Cortex of kidney (tissue), 1 donor: ENCODE measurements around the gene HSD3B7.
"Not testable (repeated sequence)": the region's sequence is repeated elsewhere in the genome, so short reads cannot be mapped to it uniquely, and the experiment has no call there.

Experiments
- DNase-seq: peaks from one replicate; lab custom pipeline; 2025; lab: John Stamatoyannopoulos, UW

Gene HSD3B7

DNA sequence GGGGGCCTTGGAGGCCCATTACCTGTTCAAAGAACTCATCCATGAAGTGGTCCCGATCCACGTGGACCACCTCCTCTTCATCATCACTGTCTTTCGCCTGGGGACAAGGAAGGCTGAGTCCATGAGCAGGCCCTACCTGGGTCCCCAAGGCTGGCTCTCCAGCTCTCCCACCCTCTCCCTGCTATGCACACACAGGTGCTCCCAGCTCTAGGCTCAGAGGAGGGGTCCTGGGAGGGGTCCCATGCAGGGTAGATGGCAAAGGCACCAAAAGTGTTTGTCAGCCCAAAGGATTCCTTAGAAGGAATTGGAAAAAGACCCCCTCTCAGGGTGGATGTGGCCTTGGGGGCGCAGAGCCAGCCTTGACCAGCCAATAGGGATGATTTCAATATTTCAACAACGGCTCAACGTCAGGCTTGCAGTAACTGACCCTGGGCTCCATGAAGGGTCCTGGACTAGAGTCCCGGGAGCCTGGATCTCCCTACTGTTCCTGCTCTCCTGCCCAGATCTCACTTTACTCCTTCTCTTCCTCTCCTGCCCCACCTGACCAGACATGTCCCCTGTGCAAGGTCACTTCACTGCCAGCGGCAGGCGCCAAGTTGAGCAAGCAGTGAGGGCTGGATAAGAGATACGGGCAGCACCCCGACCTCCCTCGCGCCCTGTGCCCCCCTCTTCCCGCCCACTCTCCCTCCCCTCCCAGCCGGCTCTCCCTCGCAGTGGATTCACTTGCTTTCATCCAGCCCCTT, 16.7 kb downstream of the HSD3B7 start:
- no peak for DNase-seq

GRCh38 chr16:31002250-31002700, 17.3 kb downstream of the HSD3B7 start:
- no peak for DNase-seq

GRCh38 chr16:31002862-31003341, 17.9 kb downstream of the HSD3B7 start:
- DNase-seq = no peak

GRCh38 chr16:31003744-31004143, 18.7 kb downstream of the HSD3B7 start:
- no peak for DNase-seq

GRCh38 chr16:31004658-31005057, 19.7 kb downstream of the HSD3B7 start:
- no peak for DNase-seq

- DNase-seq = no peak
Measured at GRCh38 chr16:31005350-31006085, 20.5 kb downstream of the HSD3B7 start.

GRCh38 chr16:31006086-31006385, 21.0 kb downstream of the HSD3B7 start:
- DNase-seq = no peak

DNA sequence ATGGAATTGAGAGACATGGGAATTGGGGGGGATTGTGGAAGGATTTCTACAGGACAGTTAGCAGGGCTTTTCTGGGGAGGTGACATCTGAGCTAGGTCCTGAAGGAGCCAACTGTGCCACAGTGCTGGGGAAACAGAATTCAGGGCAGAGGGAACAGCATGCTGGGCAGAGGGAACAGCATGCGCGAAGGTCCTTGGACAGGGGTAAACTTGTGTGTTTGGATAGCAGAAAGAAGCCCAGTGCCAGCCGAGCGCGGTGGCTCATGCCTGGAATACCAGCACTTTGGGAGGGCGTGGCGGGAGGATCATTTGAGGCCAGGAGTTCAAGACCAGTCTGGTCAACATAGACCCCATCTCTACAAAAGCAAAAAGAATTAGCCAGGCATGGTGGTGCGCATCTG, 21.6 kb downstream of the HSD3B7 start:
- DNase-seq = no peak

DNA sequence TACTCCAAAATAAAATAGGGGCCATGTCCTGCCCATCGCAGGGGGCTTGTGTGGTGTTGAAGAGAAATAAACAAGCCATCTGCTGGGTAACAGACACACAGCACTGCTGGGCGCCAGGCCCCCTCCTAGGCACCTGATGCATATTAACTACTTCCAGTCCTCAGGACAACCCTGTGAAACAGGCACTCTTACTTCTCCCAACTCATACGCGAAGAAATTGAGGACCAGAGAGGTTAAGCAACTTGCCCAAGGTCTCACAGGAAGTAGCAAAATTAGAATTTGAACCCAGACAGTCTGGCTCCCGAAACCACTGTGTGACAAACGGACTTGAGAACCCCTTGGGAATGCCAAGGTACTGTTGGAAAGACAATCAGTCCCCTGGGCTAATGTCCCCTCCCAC, 22.7 kb downstream of the HSD3B7 start:
- no peak for DNase-seq

DNA sequence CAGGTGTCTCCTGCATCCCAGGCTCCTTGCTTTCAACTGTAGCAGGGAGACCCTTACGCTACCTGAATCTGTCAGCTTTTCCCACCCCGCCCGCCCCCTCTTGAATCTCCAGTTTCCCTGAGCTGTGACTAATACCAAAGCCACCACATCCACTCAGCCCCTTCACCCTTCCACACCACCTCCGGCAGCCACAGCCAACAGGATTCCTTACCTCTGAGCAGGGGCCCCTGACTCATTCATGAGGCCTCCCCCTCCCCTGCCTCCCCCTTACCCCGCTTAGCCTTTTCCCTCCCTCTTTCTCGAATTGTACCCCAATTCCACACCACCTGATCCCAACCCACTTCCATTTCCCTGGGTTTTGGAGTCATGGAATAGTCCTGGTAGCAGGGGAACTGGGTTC, 23.1 kb downstream of the HSD3B7 start:
- no peak for DNase-seq

GRCh38 chr16:31008551-31008950, 23.5 kb downstream of the HSD3B7 start:
- no peak for DNase-seq

GRCh38 chr16:31009120-31009519, 24.1 kb downstream of the HSD3B7 start:
- no peak for DNase-seq

- no peak for DNase-seq
Measured at GRCh38 chr16:31009894-31010584, 25.0 kb downstream of the HSD3B7 start.

- no peak for DNase-seq
Measured at GRCh38 chr16:31010585-31011325, 25.7 kb downstream of the HSD3B7 start, which contains the start of gene STX1B. TSS of gene STX1B (minus strand) at chr16:31010638. CDS start at chr16:31010396, 242 bp downstream.

GRCh38 chr16:31011815-31012214, 26.8 kb downstream of the HSD3B7 start:
- not testable (repeated sequence) for DNase-seq

GRCh38 chr16:31013292-31013691, 28.3 kb downstream of the HSD3B7 start:
- DNase-seq = not testable (repeated sequence)

DNA sequence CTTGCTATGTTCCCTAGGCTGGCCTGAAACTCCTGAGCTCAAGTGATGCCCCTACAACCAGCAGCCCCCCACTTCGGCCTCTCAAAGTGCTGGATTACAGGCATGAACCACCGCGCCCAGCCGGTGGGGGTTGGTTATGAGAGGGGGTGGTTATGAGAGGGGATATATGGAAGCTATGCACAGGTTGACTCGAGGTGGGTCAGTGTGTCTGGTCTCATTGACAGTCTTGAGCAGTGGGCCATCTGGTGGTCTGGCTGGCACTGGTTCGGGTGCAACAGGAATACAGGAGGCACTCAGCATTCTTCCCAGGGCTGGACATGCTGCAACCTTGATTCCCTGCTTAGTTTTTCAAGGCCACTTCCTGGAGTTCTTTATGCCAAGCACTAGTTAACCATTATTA, 31.0 kb downstream of the HSD3B7 start:
- no peak for DNase-seq

DNA sequence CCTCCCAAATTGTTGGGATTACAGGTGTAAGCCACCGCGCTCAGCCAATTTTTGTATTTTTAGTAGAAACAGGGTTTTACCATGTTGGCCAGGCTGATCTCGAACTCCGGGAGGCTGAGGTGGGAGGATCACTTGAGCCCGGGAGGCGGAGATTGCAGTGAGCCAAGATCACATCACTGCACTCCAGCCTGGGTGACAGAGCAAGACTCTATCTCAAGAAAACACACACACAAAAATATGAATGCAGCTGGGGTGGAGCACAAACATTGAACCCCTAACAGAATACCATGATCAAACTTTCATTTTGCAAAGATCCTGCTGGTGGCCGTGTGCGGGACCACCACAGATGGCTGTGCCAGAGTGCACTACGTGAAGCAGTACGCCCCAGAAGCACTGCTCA, 32.7 kb downstream of the HSD3B7 start:
- DNase-seq = not testable (repeated sequence)

DNA sequence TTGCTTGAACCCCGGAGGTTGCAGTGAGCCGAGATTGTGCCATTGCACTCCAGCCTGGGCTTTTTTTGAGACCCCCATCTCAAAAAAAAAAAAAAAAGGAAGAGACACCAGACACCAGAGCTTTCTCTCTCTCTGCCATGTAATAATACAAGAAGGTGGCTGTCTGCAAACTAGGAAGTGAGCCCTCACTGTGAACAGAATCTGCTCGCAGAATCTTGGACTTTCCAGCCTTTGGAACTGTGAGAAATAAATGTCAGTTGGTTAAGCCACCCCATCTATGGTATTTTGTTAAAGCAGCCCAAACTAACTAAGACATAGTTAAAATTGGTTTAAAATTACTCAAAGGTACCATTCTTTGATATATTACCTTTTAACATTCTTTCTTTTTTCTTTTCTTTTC, 35.5 kb downstream of the HSD3B7 start:
- no peak for DNase-seq

- DNase-seq = no peak
Measured at GRCh38 chr16:31022544-31023251, 37.7 kb downstream of the HSD3B7 start.

GRCh38 chr16:31023252-31023602, 38.2 kb downstream of the HSD3B7 start:
- no peak for DNase-seq
